ENCODE measurements around the gene WARS2.

GRCh38 chr1:119136401-119136800 lies 4.1 kb downstream of the WARS2 start:
- no peak for TF ChIP-seq CTCF (IDR thresholded peaks at IDR 0.05)
- no peak for TF ChIP-seq POLR2A (IDR thresholded peaks at IDR 0.05)
- no peak for TF ChIP-seq POLR2AphosphoS5 (IDR thresholded peaks at IDR 0.05)
- no peak for TF ChIP-seq EP300 (IDR thresholded peaks at IDR 0.05; ENCODE audit: low read depth)
